Tibial nerve (tissue), 4 donors: Measurements from ENCODE around the gene CSNK1E.

Experiments
- CTCF ChIP-seq, 5 experiments: fragments of 200-600 bp in 3 of 5; fragments of 450-650 bp in 2 of 5; sonication (generic) in 3 of 5; IDR thresholded peaks; one replicate each; pipeline ENCODE4 v1.5.1; 2016 to 2019; ENCODE audit warnings: antibody characterized with exemption in 5 of 5, mild to moderate bottlenecking in 3 of 5, moderate library complexity in 2 of 5
- EP300 ChIP-seq, 2 donors: sonication (generic); formaldehyde crosslinking; IDR thresholded peaks; one replicate each; pipeline ENCODE4 v1.6.1; 2017; ENCODE audit warnings: antibody characterized with exemption in 2 of 2, mild to moderate bottlenecking in 1 of 2
- POLR2A ChIP-seq, 2 donors: fragments of 450-650 bp; IDR thresholded peaks; one replicate each; pipeline ENCODE4 v1.6.1; 2017; ENCODE audit warnings: antibody characterized with exemption in 2 of 2, mild to moderate bottlenecking in 2 of 2, moderate library complexity in 2 of 2

- TF ChIP-seq CTCF (IDR thresholded peaks at IDR 0.05) = no peak
- TF ChIP-seq EP300 (IDR thresholded peaks at IDR 0.05) = peak in 1 of 2 donors; percentile 6
- TF ChIP-seq POLR2A (IDR thresholded peaks at IDR 0.05) = no peak
These were observed 27.6 kb downstream of the CSNK1E start for GRCh38 chr22:38289583-38290082.
